Medulla oblongata (tissue), 1 donor: ENCODE results near the gene ACVR2B.

ENCODE experiments used
- DNase-seq: peaks from one replicate; pipeline ENCODE4 v3.0.0-alpha.2; 2015; ENCODE audit errors: extremely low spot score

ACVR2B gene

GRCh38 chr3:38533285-38533976 lies 79.7 kb downstream of the ACVR2B start:
- DNase-seq: no peak

DNA sequence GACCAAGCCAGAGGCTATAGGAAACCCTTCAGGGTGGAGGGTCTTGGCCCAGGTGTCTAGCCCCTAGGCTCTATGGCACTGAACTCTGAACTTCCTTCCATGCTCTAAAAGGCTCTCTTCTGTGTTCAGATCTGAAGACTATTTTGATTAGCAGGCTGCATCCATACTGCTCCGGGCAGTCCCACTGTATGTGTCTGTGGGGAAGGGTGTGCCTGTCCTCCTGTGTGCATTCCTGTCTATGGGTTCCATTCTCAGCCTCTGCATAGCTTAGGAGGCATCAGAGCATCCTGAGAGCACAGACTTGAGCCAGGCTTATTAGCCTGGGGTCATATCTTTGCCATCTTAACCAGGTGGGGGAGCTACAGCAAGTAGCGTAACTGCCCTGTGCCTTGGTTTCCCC lies 80.5 kb downstream of the ACVR2B start:
- no peak for DNase-seq

- DNase-seq: no peak
Observed at GRCh38 chr3:38534604-38535003, 80.9 kb downstream of the ACVR2B start.

DNA sequence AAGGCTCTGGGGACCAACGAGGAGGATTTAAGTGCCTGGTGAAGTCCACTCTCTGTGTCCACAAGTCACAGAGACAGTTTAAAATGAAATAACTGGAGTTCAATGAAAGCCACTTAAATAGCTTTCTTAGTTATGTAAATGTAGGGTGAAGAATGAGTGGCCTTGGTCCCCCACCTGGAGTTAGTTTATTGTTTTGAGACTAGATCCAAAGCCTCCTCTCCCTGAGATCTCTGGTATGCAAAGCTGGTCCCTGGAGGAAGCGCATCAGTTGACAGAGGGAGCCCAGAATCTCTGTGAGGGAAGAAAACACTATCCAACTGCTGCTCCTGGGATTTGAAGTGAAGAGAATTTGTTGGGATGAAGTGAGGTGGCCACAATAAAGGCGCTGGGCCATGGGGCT lies 83.0 kb downstream of the ACVR2B start:
- no peak for DNase-seq

DNA sequence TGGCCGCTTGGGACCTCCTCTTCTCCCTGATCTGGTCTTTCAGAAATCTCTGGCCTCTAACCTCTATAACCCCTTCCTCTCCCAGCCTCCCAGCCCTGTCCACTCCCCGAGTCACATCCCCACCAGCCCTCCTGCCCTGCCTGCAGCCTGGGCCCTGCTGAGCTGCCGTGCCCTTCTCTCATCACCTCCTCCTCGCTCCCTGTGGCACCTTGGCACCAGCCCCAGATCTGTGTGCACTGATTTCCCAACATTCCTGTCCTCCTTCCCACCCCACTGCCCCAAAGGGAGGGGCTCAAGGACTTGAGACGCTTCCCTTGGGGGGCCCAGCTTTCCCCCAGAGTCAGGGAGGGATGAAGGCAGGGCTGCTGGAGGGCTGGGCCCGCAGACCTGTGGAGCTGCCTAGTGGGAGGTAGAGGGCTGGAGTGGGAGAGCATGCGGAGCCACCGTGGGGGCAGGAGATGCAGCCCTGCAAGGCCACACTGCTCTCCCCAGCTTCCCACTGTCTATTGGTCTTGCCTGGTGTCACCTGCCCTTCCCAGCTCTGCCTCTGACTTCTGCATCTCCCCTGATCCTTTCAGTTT lies 85.2 kb downstream of the ACVR2B start:
- DNase-seq: no peak

DNA sequence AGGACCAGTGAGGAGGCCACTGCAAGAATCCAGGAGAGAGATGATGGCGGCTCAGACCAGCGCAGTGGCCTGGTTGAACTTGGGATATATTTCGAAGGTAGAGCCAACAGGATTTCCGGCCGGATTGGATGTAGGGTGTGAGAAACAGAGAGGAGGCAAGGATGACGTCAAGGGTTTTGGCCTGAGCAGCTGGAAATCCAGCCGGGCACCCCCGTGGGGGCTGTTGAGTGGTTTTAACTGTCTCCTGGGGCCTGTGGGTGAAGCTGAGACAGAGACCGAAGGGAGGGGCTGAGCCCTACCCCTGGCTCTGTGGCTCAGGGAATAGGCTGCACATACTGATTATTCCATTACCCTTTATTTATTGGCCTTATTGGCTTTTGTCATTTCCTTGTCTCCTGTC lies 88.1 kb downstream of the ACVR2B start:
- DNase-seq: no peak
